HS-5 (cell line): ENCODE measurements around the gene PCSK5.

Source experiments
- DNase-seq: peaks from one replicate; pipeline ENCODE4 v3.0.0-alpha.2; 2012; ENCODE audit warnings: low read depth

Gene PCSK5

DNA sequence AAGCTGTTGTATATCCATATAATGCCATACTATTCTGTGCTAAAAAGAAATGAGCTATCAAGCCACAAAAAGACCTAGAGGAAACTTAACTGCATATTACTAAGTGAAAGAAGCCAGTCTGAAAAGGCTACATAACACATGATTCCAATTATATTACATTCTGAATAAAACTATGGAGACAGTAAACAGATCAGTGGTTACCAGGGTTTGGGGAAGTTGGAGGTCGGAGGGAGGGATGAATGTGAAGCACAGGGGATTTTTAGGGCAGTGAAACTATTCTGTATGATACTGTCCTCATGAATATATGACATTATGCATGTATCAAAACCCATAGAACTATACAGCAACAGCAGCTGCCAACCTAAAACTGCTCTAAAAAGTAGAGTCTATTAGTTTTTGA lies 509.4 kb downstream of the PCSK5 start:
- no peak for DNase-seq

- no peak for DNase-seq
Observed at GRCh38 chr9:76400534-76401096, 510.1 kb downstream of the PCSK5 start.

DNA sequence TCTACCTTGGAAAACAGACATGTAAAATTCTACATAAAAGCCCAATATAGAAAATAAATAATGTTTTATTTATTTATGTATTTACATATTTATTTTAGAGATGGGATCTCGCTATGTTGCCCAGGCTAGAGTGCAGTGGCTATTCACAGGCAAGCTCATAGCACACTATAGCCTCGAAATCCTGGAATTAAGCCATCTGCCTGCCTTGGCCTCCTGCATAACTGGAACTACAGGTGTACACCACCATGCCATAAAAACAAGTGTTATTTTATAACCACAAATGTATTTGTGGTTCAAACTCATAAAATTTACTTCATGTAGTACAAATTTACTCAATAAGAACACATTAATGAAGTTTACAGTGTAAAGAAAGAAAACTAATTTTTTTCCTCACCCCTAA lies 510.7 kb downstream of the PCSK5 start:
- DNase-seq, result no peak

DNA sequence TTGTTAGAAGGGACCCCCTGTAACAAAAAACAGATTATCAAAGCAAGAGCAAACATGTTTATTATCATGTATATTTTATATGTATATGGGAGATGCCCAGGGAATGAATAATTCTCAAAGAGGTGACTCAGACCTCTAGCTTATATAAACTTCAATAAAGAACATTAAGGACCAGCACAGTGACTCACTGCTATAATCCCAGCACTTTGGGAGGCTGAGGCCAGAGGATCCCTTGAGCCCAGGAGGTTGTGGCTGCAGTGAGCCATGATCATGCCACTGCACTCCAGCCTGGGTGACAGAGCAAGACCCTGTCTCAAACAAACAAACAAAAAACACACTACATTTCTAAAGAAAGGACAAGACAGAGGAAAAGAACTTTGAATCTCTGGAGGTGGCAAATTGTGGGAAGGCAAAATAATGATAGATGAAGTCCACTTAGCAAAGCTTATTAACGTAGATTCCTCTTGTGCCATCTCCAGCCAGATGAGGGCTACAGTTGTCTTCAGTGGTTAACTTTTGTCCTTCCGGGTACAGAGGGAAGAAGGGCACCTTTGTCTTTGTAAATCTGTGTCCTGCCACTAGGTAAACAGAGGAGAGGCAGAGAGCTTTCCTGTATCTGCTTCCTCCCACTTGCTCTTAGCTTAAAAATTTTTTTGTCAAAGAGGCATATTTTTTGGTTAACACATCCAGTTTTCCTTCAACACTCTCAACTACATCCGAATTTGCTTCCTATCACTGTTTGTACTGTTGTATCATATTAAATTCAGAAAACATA lies 511.3 kb downstream of the PCSK5 start:
- no peak for DNase-seq

- DNase-seq, result peak; percentile 49
Observed at GRCh38 chr9:76403352-76403751, 512.9 kb downstream of the PCSK5 start.

DNA sequence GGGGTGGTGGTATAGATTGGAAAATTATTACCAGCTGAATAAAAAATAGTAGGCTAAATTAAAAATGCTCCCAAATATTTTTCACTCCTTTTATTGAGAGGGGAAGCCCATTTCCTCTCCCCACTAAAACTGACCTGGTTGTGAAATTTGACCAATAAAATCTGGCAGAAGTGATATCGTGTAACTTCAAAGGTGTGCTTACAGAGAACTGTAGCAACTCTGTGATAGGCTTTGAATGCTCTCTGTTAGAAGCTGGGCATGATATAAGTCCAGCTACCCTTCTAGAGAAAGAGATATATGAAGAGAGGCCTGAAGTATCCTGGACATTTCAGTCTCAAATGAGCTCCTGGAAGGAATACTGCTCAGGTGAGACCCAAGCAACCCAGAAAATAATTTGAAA lies 513.9 kb downstream of the PCSK5 start:
- DNase-seq, result no peak

DNA sequence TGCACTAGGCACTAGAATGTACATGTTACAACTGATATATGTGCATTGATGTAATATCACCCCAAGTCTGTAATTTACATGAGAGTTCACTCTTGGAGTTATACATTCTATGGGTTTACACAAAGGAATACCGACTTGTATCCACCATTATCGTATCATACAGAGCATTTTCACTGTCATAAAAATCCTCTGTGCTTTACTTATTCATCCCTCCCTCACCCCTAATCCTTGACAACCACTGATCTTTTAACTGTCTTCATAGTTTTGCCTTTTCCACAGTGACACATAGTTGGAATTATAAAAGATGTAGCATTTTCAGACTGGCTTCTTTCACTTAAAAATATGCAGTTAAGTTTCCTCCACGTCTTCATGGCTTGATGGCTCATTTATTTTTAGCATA lies 514.9 kb downstream of the PCSK5 start:
- DNase-seq, result no peak

DNA sequence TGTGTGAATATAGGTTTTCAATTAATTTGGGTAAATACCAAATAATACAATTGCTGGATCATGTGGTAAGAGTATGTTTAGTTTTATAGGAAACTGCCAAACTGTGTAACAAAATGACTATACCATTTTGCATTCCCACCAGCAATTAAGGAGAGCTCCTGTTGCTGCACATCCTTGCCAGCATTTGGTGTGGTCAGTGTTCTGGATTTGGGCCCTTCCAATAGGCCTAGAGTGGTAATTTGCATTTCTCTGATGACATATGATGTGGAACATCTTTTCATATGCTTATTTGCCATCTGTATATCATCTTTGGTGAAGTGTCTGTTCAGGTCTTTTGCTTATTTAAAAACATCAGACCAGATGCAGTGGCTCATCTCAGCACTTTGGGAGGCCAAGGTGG lies 515.4 kb downstream of the PCSK5 start:
- no peak for DNase-seq
